ENCODE data around the gene THADA. TPM values are rescaled to one million over a fixed set of nuclear protein-coding genes. Genes with fewer than 3 reads are reported as not detected.

THADA gene
- total RNA-seq, 3 donors from 2014 or later (not counting 1 experiment from before 2014, with no cell fraction given): 34.1 to 35.7 (median 35.3) TPM

- Histone ChIP-seq H3K27me3 (ENCODE audit: control insufficient read depth, insufficient read depth, low read length) (no peaks in the 10 kb centered on the region), H3K27ac (ENCODE audit: low read length) (peak overlapping the region; percentile 74), H3K4me3 (ENCODE audit: low read length) (no peak overlapping the region), H3K4me1 (ENCODE audit: control insufficient read depth, insufficient read depth, low read length) (peaks cover 21% of the 10 kb centered on the region), H3K9me3 (ENCODE audit: control insufficient read depth, insufficient read depth, low read length) (no peaks in the 10 kb centered on the region), H3K36me3 (ENCODE audit: control insufficient read depth, insufficient read depth, low read length) (no peaks in the 10 kb centered on the region)
- no peaks in the 10 kb centered on the region for H3K9me3 Mint-ChIP-seq
- 41% methylated on average over 5 of the region's 6 CpGs for WGBS (ENCODE audit: insufficient coverage)
- H3K27ac Mint-ChIP-seq: peak overlapping the region; percentile 91 to 97
- TF ChIP-seq CTCF (IDR thresholded peaks at IDR 0.05): no peak
- DNase-seq (no peak), ATAC-seq (peak; percentile 8 to 36 (median 34))
- peak overlapping the region; percentile 5 for H3K4me3 Mint-ChIP-seq
- H3K36me3 Mint-ChIP-seq: no peaks in the 10 kb centered on the region
- H3K4me1 Mint-ChIP-seq: peaks cover 35 to 45% of the 10 kb centered on the region in 2 donors
- H3K27me3 Mint-ChIP-seq (ENCODE audit: low read depth in 2 of 2): no peaks in the 10 kb centered on the region
- intact Hi-C loops (cut with micrococcal nuclease): loop anchor here (5.0 kb wide), 1 partner anchor 197 kb away; the partner anchor contains the start of gene ZFP36L2
These were observed 171.3 kb downstream of the THADA start for GRCh38 chr2:43424262-43425207.

GRCh38 chr2:43423941-43424261 lies 171.9 kb downstream of the THADA start:
- no peak for ATAC-seq
- intact Hi-C loops (cut with micrococcal nuclease): no loop called here
- TF ChIP-seq CTCF (IDR thresholded peaks at IDR 0.05): no peak
- H3K27me3 ChIP-seq (ENCODE audit: control insufficient read depth, insufficient read depth, low read length): no peaks in the 10 kb centered on the region
- H3K9me3 Mint-ChIP-seq: no peaks in the 10 kb centered on the region
- H3K4me3 ChIP-seq (ENCODE audit: low read length): no peak overlapping the region
- H3K4me3 Mint-ChIP-seq: peak overlapping the region; percentile 5
- peaks cover 35 to 45% of the 10 kb centered on the region in 2 donors for H3K4me1 Mint-ChIP-seq
- peaks cover 21% of the 10 kb centered on the region for H3K4me1 ChIP-seq (ENCODE audit: control insufficient read depth, insufficient read depth, low read length)
- no peaks in the 10 kb centered on the region for H3K36me3 Mint-ChIP-seq
- H3K9me3 ChIP-seq (ENCODE audit: control insufficient read depth, insufficient read depth, low read length): no peaks in the 10 kb centered on the region
- no peaks in the 10 kb centered on the region for H3K27me3 Mint-ChIP-seq (ENCODE audit: low read depth in 2 of 2)
- no peaks in the 10 kb centered on the region for H3K36me3 ChIP-seq (ENCODE audit: control insufficient read depth, insufficient read depth, low read length)
- peak overlapping the region; percentile 91 to 97 for H3K27ac Mint-ChIP-seq
- no peak for DNase-seq
- no peak overlapping the region for H3K27ac ChIP-seq (ENCODE audit: low read length)

GRCh38 chr2:43421194-43421593 lies 174.6 kb downstream of the THADA start:
- Histone ChIP-seq H3K27me3 (ENCODE audit: control insufficient read depth, insufficient read depth, low read length) (no peaks in the 10 kb centered on the region), H3K9me3 (ENCODE audit: control insufficient read depth, insufficient read depth, low read length) (no peaks in the 10 kb centered on the region), H3K4me1 (ENCODE audit: control insufficient read depth, insufficient read depth, low read length) (peaks cover 16% of the 10 kb centered on the region), H3K36me3 (ENCODE audit: control insufficient read depth, insufficient read depth, low read length) (no peaks in the 10 kb centered on the region), H3K4me3 (ENCODE audit: low read length) (no peak overlapping the region), H3K27ac (ENCODE audit: low read length) (no peak overlapping the region)
- Mint-ChIP-seq H3K36me3 (no peaks in the 10 kb centered on the region), H3K4me1 (peaks cover 25 to 34% of the 10 kb centered on the region in 2 donors), H3K27me3 (ENCODE audit: low read depth in 2 of 2) (no peaks in the 10 kb centered on the region), H3K9me3 (no peaks in the 10 kb centered on the region), H3K27ac (no peak overlapping the region), H3K4me3 (no peak overlapping the region)
- ATAC-seq: no peak
- intact Hi-C loops (cut with micrococcal nuclease): no loop called here
- WGBS (ENCODE audit: insufficient coverage): 100% methylated on average over 1 of the region's 1 CpG
- no peak for TF ChIP-seq CTCF (IDR thresholded peaks at IDR 0.05)
- no peak for DNase-seq

All from natural killer cell (primary cell).